ENCODE data around the gene TK2.

- TF ChIP-seq CREB1 (CRISPR knock-in tag; IDR thresholded peaks at IDR 0.05; ENCODE audit: low read depth): no peak
- TF ChIP-seq CTCF (conservative IDR thresholded peaks at IDR 0.05; ENCODE audit: low read depth in 2 of 2): no peak
- no peak for TF ChIP-seq POLR2AphosphoS5 (IDR thresholded peaks at IDR 0.05; ENCODE audit: low read depth)
- no peak for TF ChIP-seq JUNB (IDR thresholded peaks at IDR 0.05; ENCODE audit: unreplicated experiment)
These were observed 62.9 kb downstream of the TK2 start for GRCh38 chr16:66486773-66487579.

All from GM23338 (cell line).